Measurements from ENCODE around the gene ANKRD18B. TPM values are rescaled to one million over a fixed set of nuclear protein-coding genes. Genes with fewer than 3 reads are reported as not detected.
A peak's percentile ranks its signal among the peaks of the same experiment; 100 is the strongest.
"Not testable (repeated sequence)": the region's sequence is repeated elsewhere in the genome, so short reads cannot be mapped to it uniquely, and the experiment has no call there.

Gene ANKRD18B
- total RNA-seq, 1 experiment from 2014 or later: 4.6 TPM

DNA sequence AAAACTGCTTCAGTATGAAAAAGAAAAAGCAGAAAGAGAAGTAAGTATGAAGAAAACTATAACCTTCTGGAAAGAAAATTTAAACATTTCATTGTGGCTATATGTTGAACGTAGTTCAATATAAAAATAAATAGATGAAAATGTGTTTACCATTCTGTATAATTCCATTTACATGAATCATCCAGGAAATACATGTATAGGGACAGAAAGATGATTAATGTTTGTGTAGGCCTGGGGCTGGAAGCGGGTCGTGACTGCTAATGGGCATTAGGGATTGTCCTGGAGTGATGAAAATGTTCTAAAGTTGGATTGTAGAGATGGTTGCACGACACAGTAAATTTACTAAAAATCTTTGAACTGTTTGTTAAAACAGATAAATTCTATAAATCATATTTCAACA lies 24.8 kb downstream of the ANKRD18B start:
- H3K9me2 ChIP-seq (ENCODE audit: insufficient read depth); CTCF ChIA-PET; BruUV-seq (replicated peaks); H3K9me3 ChIP-seq (ENCODE audit: insufficient read depth, low read depth); intact Hi-C loops (cut with micrococcal nuclease; ENCODE audit: unreplicated experiment); H3K27me3 ChIP-seq (ENCODE audit: insufficient read depth, low read depth); H2AFZ ChIP-seq; H3K4me3 ChIP-seq; H3F3A ChIP-seq (ENCODE audit: insufficient read depth, low read depth); H3K36me3 ChIP-seq (ENCODE audit: low read depth); H4K20me1 ChIP-seq (ENCODE audit: insufficient read depth); H3K79me2 ChIP-seq (ENCODE audit: low read depth); POLR2A ChIA-PET (ENCODE audit: unreplicated experiment): not testable (repeated sequence)
- peak in 1 of 2 experiments; percentile 41 for DNase-seq
- Histone ChIP-seq H3K4me2 (peak overlapping the region; percentile 50), H3K4me1 (replicated peaks; ENCODE audit: insufficient read depth) (peaks cover 22% of the 10 kb centered on the region), H3K27ac (peak overlapping the region; percentile 59)

DNA sequence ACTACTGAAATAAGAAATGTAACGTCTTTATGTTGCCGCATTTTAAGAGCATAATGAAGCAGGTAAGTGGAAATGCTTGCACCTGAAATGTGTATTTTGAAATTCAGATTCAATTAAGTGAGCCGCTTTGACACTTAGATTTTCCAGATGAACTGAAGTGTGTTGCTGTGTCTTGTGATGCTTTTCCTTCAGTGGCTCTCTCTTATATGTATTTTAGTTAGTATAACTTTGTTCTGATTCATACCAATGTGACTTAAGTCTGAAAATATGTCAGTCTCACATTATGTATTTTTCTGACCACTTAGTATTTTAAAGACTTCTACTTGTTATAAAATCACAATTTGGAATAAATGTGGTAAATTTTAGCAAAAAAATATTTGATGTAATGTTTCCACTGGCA lies 25.4 kb downstream of the ANKRD18B start:
- peak overlapping the region; percentile 59 for H3K27ac ChIP-seq
- BruUV-seq (replicated peaks); H3K4me3 ChIP-seq; H3K9me3 ChIP-seq (ENCODE audit: insufficient read depth, low read depth); H3K79me2 ChIP-seq (ENCODE audit: low read depth); H3K36me3 ChIP-seq (ENCODE audit: low read depth); intact Hi-C loops (cut with micrococcal nuclease; ENCODE audit: unreplicated experiment); CTCF ChIA-PET; H2AFZ ChIP-seq; H3K9me2 ChIP-seq (ENCODE audit: insufficient read depth); H3F3A ChIP-seq (ENCODE audit: insufficient read depth, low read depth); H3K27me3 ChIP-seq (ENCODE audit: insufficient read depth, low read depth); DNase-seq; H4K20me1 ChIP-seq (ENCODE audit: insufficient read depth): not testable (repeated sequence)
- peaks cover 22% of the 10 kb centered on the region for H3K4me1 ChIP-seq (replicated peaks; ENCODE audit: insufficient read depth)
- peak overlapping the region; percentile 50 for H3K4me2 ChIP-seq
- POLR2A ChIA-PET (ENCODE audit: unreplicated experiment): interaction anchor here (0.7 kb wide), 1 partner anchor 165 kb away, joined by 4 read pairs; no protein-coding TSS in a partner anchor

DNA sequence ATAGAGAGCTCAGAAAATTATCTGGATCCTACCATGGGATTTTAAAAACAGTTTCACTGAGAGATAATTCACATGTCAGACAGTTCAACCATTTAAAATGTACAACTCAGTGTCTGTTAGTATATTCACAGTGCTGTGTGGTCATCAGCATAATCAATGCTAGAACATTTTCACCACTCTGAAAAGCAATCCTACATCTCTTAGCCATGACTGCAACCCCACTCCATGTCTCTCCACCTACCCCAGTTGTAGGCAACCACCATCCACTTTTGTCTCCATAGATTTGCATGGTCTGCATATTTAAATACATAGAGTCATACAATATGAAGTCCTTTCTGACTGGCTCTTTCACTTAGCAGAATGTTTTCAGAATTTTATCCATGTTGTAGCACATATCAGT lies 27.1 kb downstream of the ANKRD18B start:
- H3K4me2 ChIP-seq; CTCF ChIA-PET; H3K9me3 ChIP-seq (ENCODE audit: insufficient read depth, low read depth); BruUV-seq (replicated peaks); H3K27me3 ChIP-seq (ENCODE audit: insufficient read depth, low read depth); H3K4me3 ChIP-seq; H3K79me2 ChIP-seq (ENCODE audit: low read depth); H3F3A ChIP-seq (ENCODE audit: insufficient read depth, low read depth); DNase-seq; H3K9me2 ChIP-seq (ENCODE audit: insufficient read depth); H2AFZ ChIP-seq; H3K27ac ChIP-seq; intact Hi-C loops (cut with micrococcal nuclease; ENCODE audit: unreplicated experiment); H3K36me3 ChIP-seq (ENCODE audit: low read depth); H4K20me1 ChIP-seq (ENCODE audit: insufficient read depth); POLR2A ChIA-PET (ENCODE audit: unreplicated experiment): not testable (repeated sequence)
- peaks cover 22% of the 10 kb centered on the region for H3K4me1 ChIP-seq (replicated peaks; ENCODE audit: insufficient read depth)

DNA sequence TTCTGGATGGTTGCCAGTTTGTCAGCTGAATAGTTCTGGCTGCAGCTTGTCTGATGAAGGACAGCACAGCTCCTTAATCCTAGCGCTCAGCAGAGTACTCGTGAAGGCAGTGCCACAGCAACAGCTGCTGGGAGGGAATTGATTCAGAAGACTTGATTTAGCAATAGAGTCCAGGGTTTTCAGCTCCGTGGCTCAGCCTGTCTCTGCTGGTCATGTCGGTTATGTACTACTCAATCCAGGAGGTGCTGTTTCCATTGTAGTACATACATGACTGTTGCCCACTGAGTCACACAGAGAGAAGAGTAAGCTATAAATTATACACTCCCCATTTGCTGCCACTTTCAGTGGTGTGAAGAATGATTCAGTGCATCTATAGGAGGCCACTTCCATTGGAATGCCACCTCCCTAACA lies 28.3 kb downstream of the ANKRD18B start:
- H3K27me3 ChIP-seq (ENCODE audit: insufficient read depth, low read depth); BruUV-seq (replicated peaks); H3K27ac ChIP-seq; H3K9me2 ChIP-seq (ENCODE audit: insufficient read depth); H3K79me2 ChIP-seq (ENCODE audit: low read depth); H3K36me3 ChIP-seq (ENCODE audit: low read depth); H3K4me2 ChIP-seq; H2AFZ ChIP-seq; intact Hi-C loops (cut with micrococcal nuclease; ENCODE audit: unreplicated experiment); CTCF ChIA-PET; H4K20me1 ChIP-seq (ENCODE audit: insufficient read depth); H3K4me3 ChIP-seq; H3F3A ChIP-seq (ENCODE audit: insufficient read depth, low read depth); H3K9me3 ChIP-seq (ENCODE audit: insufficient read depth, low read depth); DNase-seq; POLR2A ChIA-PET (ENCODE audit: unreplicated experiment): not testable (repeated sequence)
- peaks cover 22% of the 10 kb centered on the region for H3K4me1 ChIP-seq (replicated peaks; ENCODE audit: insufficient read depth)

DNA sequence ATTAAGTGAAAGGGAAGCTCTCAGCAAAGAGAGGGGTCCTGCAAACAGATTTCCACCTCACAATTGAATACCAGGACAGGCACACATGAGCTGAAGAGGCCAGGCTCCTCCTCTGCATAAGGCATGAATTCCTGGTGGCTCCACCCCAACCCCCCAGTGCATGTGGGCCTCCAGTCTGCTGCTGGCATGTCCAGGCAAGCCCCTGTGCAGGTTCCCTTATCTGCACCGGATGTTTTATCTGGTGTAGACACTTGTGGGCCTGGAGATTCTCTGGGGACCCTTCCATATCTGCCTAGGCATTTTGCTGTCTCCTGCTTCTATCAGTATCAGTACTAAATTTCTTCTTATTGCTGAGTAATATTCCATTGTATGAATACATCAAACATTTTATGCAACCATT lies 36.2 kb downstream of the ANKRD18B start:
- POLR2A ChIA-PET (ENCODE audit: unreplicated experiment); H3K27ac ChIP-seq; H3K4me3 ChIP-seq; H3K9me2 ChIP-seq (ENCODE audit: insufficient read depth); H2AFZ ChIP-seq; DNase-seq; H3K27me3 ChIP-seq (ENCODE audit: insufficient read depth, low read depth); H3K4me1 ChIP-seq (replicated peaks; ENCODE audit: insufficient read depth); CTCF ChIA-PET; H3K36me3 ChIP-seq (ENCODE audit: low read depth); H4K20me1 ChIP-seq (ENCODE audit: insufficient read depth); H3K9me3 ChIP-seq (ENCODE audit: insufficient read depth, low read depth); H3F3A ChIP-seq (ENCODE audit: insufficient read depth, low read depth); H3K4me2 ChIP-seq; H3K79me2 ChIP-seq (ENCODE audit: low read depth); BruUV-seq (replicated peaks); intact Hi-C loops (cut with micrococcal nuclease; ENCODE audit: unreplicated experiment): not testable (repeated sequence)

DNA sequence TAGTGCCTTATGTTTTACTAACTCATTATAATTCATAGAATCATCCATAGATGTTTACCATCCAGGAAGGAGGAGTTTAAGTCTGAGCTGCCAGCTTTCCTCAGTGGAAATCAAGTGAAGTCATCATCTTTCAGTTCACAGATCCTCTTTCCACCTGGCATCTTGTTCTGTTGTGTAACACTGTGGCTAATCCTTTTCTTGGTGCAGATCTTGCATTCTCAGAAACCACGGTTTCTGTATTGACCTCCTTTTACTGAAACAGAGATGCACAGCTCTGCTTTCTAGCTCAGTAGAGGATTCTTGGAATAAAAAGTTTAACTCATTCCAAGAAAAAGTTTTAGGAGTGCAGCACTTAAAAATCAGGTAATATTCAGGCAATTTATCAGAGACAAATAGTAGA lies 38.1 kb downstream of the ANKRD18B start:
- POLR2A ChIA-PET (ENCODE audit: unreplicated experiment); H3K4me2 ChIP-seq; H4K20me1 ChIP-seq (ENCODE audit: insufficient read depth); H3K9me3 ChIP-seq (ENCODE audit: insufficient read depth, low read depth); H3K4me3 ChIP-seq; DNase-seq; CTCF ChIA-PET; H3K36me3 ChIP-seq (ENCODE audit: low read depth); H3K79me2 ChIP-seq (ENCODE audit: low read depth); H3F3A ChIP-seq (ENCODE audit: insufficient read depth, low read depth); H3K4me1 ChIP-seq (replicated peaks; ENCODE audit: insufficient read depth); BruUV-seq (replicated peaks); H3K9me2 ChIP-seq (ENCODE audit: insufficient read depth); H3K27me3 ChIP-seq (ENCODE audit: insufficient read depth, low read depth); H2AFZ ChIP-seq; intact Hi-C loops (cut with micrococcal nuclease; ENCODE audit: unreplicated experiment); H3K27ac ChIP-seq: not testable (repeated sequence)

DNA sequence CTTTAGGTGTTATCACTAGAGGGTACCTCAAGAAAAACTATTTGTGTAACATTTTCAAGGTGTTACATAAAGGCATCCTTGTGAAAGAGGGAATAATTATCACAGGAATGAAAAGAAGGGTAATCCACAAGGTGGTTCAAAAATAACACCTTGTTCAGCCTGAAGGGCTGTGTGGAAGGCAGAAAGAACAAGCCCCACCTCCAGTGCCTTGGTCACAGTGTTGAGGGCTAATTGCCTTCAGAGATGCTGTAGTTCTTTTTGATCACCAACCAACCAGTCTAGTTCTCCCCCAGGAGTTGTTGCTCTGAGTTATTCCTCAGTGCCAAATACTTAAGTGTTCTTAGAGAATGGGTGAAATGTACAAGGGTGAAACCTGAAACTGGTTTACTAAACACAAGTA lies 43.7 kb downstream of the ANKRD18B start:
- H4K20me1 ChIP-seq (ENCODE audit: insufficient read depth); intact Hi-C loops (cut with micrococcal nuclease; ENCODE audit: unreplicated experiment); BruUV-seq (replicated peaks); POLR2A ChIA-PET (ENCODE audit: unreplicated experiment); H2AFZ ChIP-seq; H3F3A ChIP-seq (ENCODE audit: insufficient read depth, low read depth); H3K4me2 ChIP-seq; DNase-seq; H3K9me2 ChIP-seq (ENCODE audit: insufficient read depth); H3K27me3 ChIP-seq (ENCODE audit: insufficient read depth, low read depth); H3K4me3 ChIP-seq; H3K27ac ChIP-seq; H3K79me2 ChIP-seq (ENCODE audit: low read depth); CTCF ChIA-PET; H3K4me1 ChIP-seq (replicated peaks; ENCODE audit: insufficient read depth); H3K9me3 ChIP-seq (ENCODE audit: insufficient read depth, low read depth); H3K36me3 ChIP-seq (ENCODE audit: low read depth): not testable (repeated sequence)

DNA sequence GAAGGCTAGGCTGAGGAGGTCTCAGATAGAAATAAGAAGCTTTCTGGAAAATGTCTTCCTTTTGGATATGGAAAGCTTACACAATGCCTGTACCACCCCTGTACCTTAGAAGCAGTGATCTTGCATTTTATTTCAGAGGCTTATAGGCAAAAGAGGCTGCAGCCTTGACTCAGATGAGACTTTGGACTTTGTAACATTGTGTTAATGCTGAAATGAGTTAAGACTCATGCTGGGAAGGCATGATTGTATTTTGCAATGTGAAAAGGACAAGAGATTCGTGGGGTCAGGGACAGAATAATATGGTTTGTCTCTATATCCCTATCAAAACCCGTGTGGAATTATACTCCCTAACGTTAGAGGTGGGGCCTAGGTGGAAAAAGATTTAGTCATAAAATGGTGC lies 53.7 kb downstream of the ANKRD18B start:
- H3K27me3 ChIP-seq (ENCODE audit: insufficient read depth, low read depth); intact Hi-C loops (cut with micrococcal nuclease; ENCODE audit: unreplicated experiment); H3K27ac ChIP-seq; H3K36me3 ChIP-seq (ENCODE audit: low read depth); H4K20me1 ChIP-seq (ENCODE audit: insufficient read depth); H3K4me1 ChIP-seq (replicated peaks; ENCODE audit: insufficient read depth); BruUV-seq (replicated peaks); H3K9me2 ChIP-seq (ENCODE audit: insufficient read depth); CTCF ChIA-PET; H3K79me2 ChIP-seq (ENCODE audit: low read depth); H2AFZ ChIP-seq; DNase-seq; H3K4me3 ChIP-seq; H3K9me3 ChIP-seq (ENCODE audit: insufficient read depth, low read depth); H3K4me2 ChIP-seq; POLR2A ChIA-PET (ENCODE audit: unreplicated experiment); H3F3A ChIP-seq (ENCODE audit: insufficient read depth, low read depth): not testable (repeated sequence)
